Epithelial cell of prostate (primary cell): ENCODE measurements around the gene SAT1.
A peak's percentile ranks its signal among the peaks of the same experiment; 100 is the strongest.

Experiments used
- DNase-seq: peaks from one replicate; pipeline ENCODE4 v3.0.0-alpha.2; 2011; ENCODE audit warnings: low read depth, low spot score
- H3K27ac ChIP-seq: fragments of 450-650 bp; 2 replicates; pipeline ENCODE4 v1.5.1; 2017; ENCODE audit warnings: mild to moderate bottlenecking

The SAT1 gene

GRCh38 chrX:23773601-23774175 lies 9.3 kb upstream of the SAT1 start:
- no peak for DNase-seq
- H3K27ac ChIP-seq, result no peak overlapping the region

- DNase-seq, result no peak
- H3K27ac ChIP-seq, result no peak overlapping the region
These were observed 6.6 kb upstream of the SAT1 start for GRCh38 chrX:23776363-23776762.

- DNase-seq, result peak; percentile 87
- H3K27ac ChIP-seq, result peak overlapping the region; percentile 76
These were observed 3.9 kb upstream of the SAT1 start for GRCh38 chrX:23779025-23779424.

- DNase-seq, result no peak
These were observed 518 bp upstream of the SAT1 start for GRCh38 chrX:23782455-23782854.

GRCh38 chrX:23783589-23784469 lies 856 bp downstream of the SAT1 start:
- DNase-seq, result no peak
- H3K27ac ChIP-seq, result peak overlapping the region; percentile 97

More at GRCh38 chrX:23782455-23782854, 518 bp upstream of the SAT1 start:
- peak overlapping the region; percentile 97 for H3K27ac ChIP-seq

GRCh38 chrX:23784470-23785331 lies 1.7 kb downstream of the SAT1 start:
- H3K27ac ChIP-seq, result peak overlapping the region; percentile 97
- DNase-seq, result no peak

GRCh38 chrX:23785580-23785979 lies 2.6 kb downstream of the SAT1 start:
- H3K27ac ChIP-seq, result peak overlapping the region; percentile 97
- DNase-seq, result no peak

- DNase-seq, result no peak
- peak overlapping the region; percentile 97 for H3K27ac ChIP-seq
These were observed 3.4 kb downstream of the SAT1 start for GRCh38 chrX:23786268-23786815.

- peak overlapping the region; percentile 51 for H3K27ac ChIP-seq
- DNase-seq, result no peak
These were observed 4.8 kb downstream of the SAT1 start for GRCh38 chrX:23787745-23788118.

GRCh38 chrX:23788521-23788920 lies 5.5 kb downstream of the SAT1 start:
- DNase-seq, result no peak
- H3K27ac ChIP-seq, result peak overlapping the region; percentile 51

- no peak for DNase-seq
- peak overlapping the region; percentile 51 for H3K27ac ChIP-seq
These were observed 6.0 kb downstream of the SAT1 start for GRCh38 chrX:23788946-23789345.

GRCh38 chrX:23789386-23790154 lies 6.6 kb downstream of the SAT1 start:
- H3K27ac ChIP-seq, result no peak overlapping the region
- DNase-seq, result no peak

- H3K27ac ChIP-seq, result no peak overlapping the region
- no peak for DNase-seq
These were observed 7.2 kb downstream of the SAT1 start for GRCh38 chrX:23790155-23790497.

- peak overlapping the region; percentile 55 for H3K27ac ChIP-seq
- DNase-seq, result no peak
These were observed 10.0 kb downstream of the SAT1 start for GRCh38 chrX:23792861-23793553.

- DNase-seq, result no peak
- peak overlapping the region; percentile 91 for H3K27ac ChIP-seq
These were observed 12.2 kb downstream of the SAT1 start for GRCh38 chrX:23795221-23795620.

- H3K27ac ChIP-seq, result peak overlapping the region; percentile 91
- no peak for DNase-seq
These were observed 14.6 kb downstream of the SAT1 start for GRCh38 chrX:23797371-23798128.

GRCh38 chrX:23799469-23800065 lies 16.6 kb downstream of the SAT1 start:
- peak overlapping the region; percentile 91 for H3K27ac ChIP-seq
- no peak for DNase-seq

GRCh38 chrX:23802431-23802830 lies 19.5 kb downstream of the SAT1 start:
- H3K27ac ChIP-seq, result peak overlapping the region; percentile 97
- no peak for DNase-seq
